HepG2 (cell line): ENCODE results near the gene CLCN2. TPM values are rescaled to one million over a fixed set of nuclear protein-coding genes. Genes with fewer than 3 reads are reported as not detected.

Experiments used
- AGO2 ChIP-seq: fragments of 200-400 bp; formaldehyde crosslinking; optimal IDR thresholded peaks from 2 replicates; pipeline ENCODE3; 2017; ENCODE audit warnings: mild to moderate bottlenecking, low read depth, low read length, moderate library complexity
- DR1 ChIP-seq: sonication (generic); formaldehyde crosslinking; IDR thresholded peaks from 2 replicates; pipeline ENCODE4 v1.8.0; 2021; ENCODE audit warnings: mild to moderate bottlenecking, missing genetic modification reagents, inconsistent platforms
- FOSL1 ChIP-seq: sonication (generic); formaldehyde crosslinking; IDR thresholded peaks from 2 replicates; pipeline ENCODE4 v1.9.0; 2021; ENCODE audit warnings: missing genetic modification reagents, borderline replicate concordance
- HES4 ChIP-seq: sonication (generic); formaldehyde crosslinking; IDR thresholded peaks from 2 replicates; pipeline ENCODE4 v1.9.0; 2021; ENCODE audit warnings: mild to moderate bottlenecking, missing genetic modification reagents, borderline replicate concordance
- IRF2 ChIP-seq: IDR thresholded peaks from 2 replicates; pipeline ENCODE4 v1.6.1; 2018; ENCODE audit warnings: missing genetic modification reagents, missing compliant biosample characterization
- NFIB ChIP-seq: sonication (generic); formaldehyde crosslinking; IDR thresholded peaks from 2 replicates; pipeline ENCODE4 v1.9.0; 2021; ENCODE audit warnings: missing genetic modification reagents, mild to moderate bottlenecking, borderline replicate concordance
- RCOR2 ChIP-seq: IDR thresholded peaks from 2 replicates; pipeline ENCODE4 v1.6.1; 2016; ENCODE audit warnings: missing biosample characterization, missing genetic modification reagents
- RORA ChIP-seq: sonication (generic); formaldehyde crosslinking; IDR thresholded peaks from 2 replicates; pipeline ENCODE4 v1.5.0; 2020; ENCODE audit warnings: mild to moderate bottlenecking, missing genetic modification reagents, moderate library complexity
- RXRB ChIP-seq: IDR thresholded peaks from 2 replicates; pipeline ENCODE4 v1.6.1; 2016; ENCODE audit warnings: borderline replicate concordance, missing genetic modification reagents, missing compliant biosample characterization
- SMARCC2 ChIP-seq: fragments of 450-650 bp; IDR thresholded peaks from 2 replicates; pipeline ENCODE4 v1.6.1; 2017; ENCODE audit warnings: antibody characterized with exemption, mild to moderate bottlenecking
- SOX13 ChIP-seq, 3 experiments: fragments of 450-650 bp in 1 of 3; sonication (generic) in 1 of 3; formaldehyde crosslinking in 1 of 3; IDR thresholded peaks in 2 of 3; conservative IDR thresholded peaks in 1 of 3; 2 replicates each; pipeline versions ENCODE4 v1.5.0 to v1.6.1; 2016 to 2020; ENCODE audit warnings: antibody characterized with exemption in 1 of 3, mild to moderate bottlenecking in 1 of 3, missing compliant biosample characterization in 1 of 3, missing genetic modification reagents in 1 of 3, moderate library complexity in 1 of 3
- SRSF4 ChIP-seq: fragments of 200-400 bp; formaldehyde crosslinking; IDR thresholded peaks from one replicate; pipeline ENCODE4 v1.6.1; 2018; ENCODE audit warnings: mild to moderate bottlenecking, low read depth, low read length, moderate library complexity; ENCODE audit not compliant: poor library complexity, severe bottlenecking
- TCF7L2 ChIP-seq: IDR thresholded peaks from 2 replicates; pipeline ENCODE4 v1.6.1; 2011; ENCODE audit warnings: mild to moderate bottlenecking, low read depth, low read length, moderate library complexity
- TEAD3 ChIP-seq: optimal IDR thresholded peaks from 2 replicates; pipeline ENCODE3; 2016; ENCODE audit warnings: borderline replicate concordance
- TOE1 ChIP-seq: sonication (generic); formaldehyde crosslinking; IDR thresholded peaks from 2 replicates; pipeline ENCODE4 v1.4.0; 2020; ENCODE audit warnings: mild to moderate bottlenecking, missing genetic modification reagents
- XRCC5 ChIP-seq: fragments of 200-400 bp; formaldehyde crosslinking; optimal IDR thresholded peaks from 2 replicates; pipeline ENCODE3; 2017; ENCODE audit warnings: mild to moderate bottlenecking, low read length
- ZFX ChIP-seq: sonication (generic); formaldehyde crosslinking; IDR thresholded peaks from 2 replicates; pipeline ENCODE4 v1.4.0; 2020; ENCODE audit warnings: mild to moderate bottlenecking, low read depth, missing genetic modification reagents, moderate library complexity
- ZNF251 ChIP-seq: sonication (generic); formaldehyde crosslinking; IDR thresholded peaks from 2 replicates; pipeline ENCODE4 v1.9.0; 2021; ENCODE audit warnings: mild to moderate bottlenecking, missing genetic modification reagents
- ZNF496 ChIP-seq: sonication (generic); formaldehyde crosslinking; IDR thresholded peaks from 2 replicates; pipeline ENCODE4 v1.8.1; 2023; ENCODE audit warnings: mild to moderate bottlenecking, moderate library complexity, missing genetic modification reagents; ENCODE audit not compliant: insufficient replicate concordance
- ZNF549 ChIP-seq: sonication (generic); formaldehyde crosslinking; IDR thresholded peaks from 2 replicates; pipeline ENCODE4 v1.5.0; 2020; ENCODE audit warnings: missing genetic modification reagents
- ZNF572 ChIP-seq: sonication (generic); formaldehyde crosslinking; IDR thresholded peaks from 2 replicates; pipeline ENCODE4 v1.5.1; 2020; ENCODE audit warnings: mild to moderate bottlenecking, missing genetic modification reagents
- ZNF720 ChIP-seq: sonication (generic); formaldehyde crosslinking; IDR thresholded peaks from 2 replicates; pipeline ENCODE4 v1.4.0; 2020; ENCODE audit warnings: missing genetic modification reagents
- ZNF782 ChIP-seq: sonication (generic); formaldehyde crosslinking; IDR thresholded peaks from 2 replicates; pipeline ENCODE4 v1.4.0; 2020; ENCODE audit warnings: missing genetic modification reagents, mild to moderate bottlenecking, borderline replicate concordance
- polyA plus RNA-seq, 8 experiments: library from polyadenylated mRNA; depleted of rRNA in 3 of 8; stranded (reverse) in 7 of 8; unstranded in 1 of 8; fragments of >200 nt; fragmentation: Illumina TruSeq in 4 of 8; extraction: Trizol in 4 of 8; gene quantifications; 2 replicates each; pipeline versions ENCODE4 v1.2.1 to v1.2.3, GENCODE V29; 2011 to 2016; ENCODE audit warnings: low read depth in 4 of 8, missing spikeins in 1 of 8, mixed read lengths in 1 of 8; ENCODE audit not compliant: insufficient read depth in 1 of 8
- total RNA-seq, 5 experiments: library from RNA; depleted of rRNA; stranded (reverse); fragments of >200 nt; fragmentation: Illumina TruSeq; extraction: Trizol; gene quantifications; 2 replicates each; pipeline ENCODE4 v1.2.3, GENCODE V29; 2016; ENCODE audit warnings: low read depth in 1 of 5
- TF ChIP-seq, protein P1 (sequence below): sonication (generic); formaldehyde crosslinking; IDR thresholded peaks from 2 replicates; pipeline ENCODE4 v1.4.0; 2020; ENCODE audit warnings: mild to moderate bottlenecking, missing genetic modification reagents
- TF ChIP-seq, protein P2 (sequence below): sonication (generic); formaldehyde crosslinking; IDR thresholded peaks from 2 replicates; pipeline ENCODE4 v1.8.0; 2022; ENCODE audit warnings: mild to moderate bottlenecking, missing genetic modification reagents, moderate library complexity
- TF ChIP-seq, protein P3 (sequence below): IDR thresholded peaks from 2 replicates; pipeline ENCODE4 v1.4.0; 2020; ENCODE audit warnings: mild to moderate bottlenecking, missing genetic modification reagents

Gene CLCN2
- total and polyA plus RNA-seq, 2 of the 13 experiments (the other 11 are each of a cell fraction or from before 2014, with no cell fraction given) = 11.4 to 13.5 TPM

DNA sequence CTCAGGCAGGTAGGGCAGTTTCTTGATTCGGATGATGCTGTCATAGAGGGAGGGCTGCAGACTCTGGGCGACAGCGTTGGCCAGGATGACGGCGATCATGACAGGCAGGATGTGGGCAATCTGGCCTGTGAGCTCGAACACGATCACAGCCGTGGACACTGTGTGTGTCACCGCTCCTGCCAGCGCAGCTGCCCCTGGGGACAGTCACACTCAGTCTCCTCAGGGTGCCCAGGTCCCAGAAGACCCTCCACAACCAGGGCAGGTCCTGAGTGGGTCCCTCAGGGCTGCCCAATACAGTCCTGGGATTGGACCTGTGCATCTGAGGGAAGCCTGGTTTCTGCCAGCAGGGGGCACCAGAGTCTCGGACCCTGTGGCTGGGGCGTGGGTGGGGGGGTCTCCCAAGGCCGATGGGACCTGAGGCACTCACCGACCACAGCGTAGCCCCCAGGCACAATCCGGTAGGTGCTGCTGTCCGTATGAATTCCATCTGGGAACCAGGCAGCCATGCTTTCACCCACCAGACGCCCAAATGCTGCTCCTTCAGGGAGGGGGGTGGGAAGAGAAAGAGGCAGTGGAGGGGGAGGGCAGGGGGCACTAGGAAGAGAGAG lies 7.2 kb downstream of the CLCN2 start (continued):
- TF ChIP-seq ZNF549 (CRISPR knock-in tag) = no peak
- 0 out of 2 replicates have a peak, but pooled peaks have one; percentile 10 for TF ChIP-seq ZFX (CRISPR knock-in tag)
- TF ChIP-seq SRSF4 = no peak
- no peak for TF ChIP-seq ZNF572 (CRISPR knock-in tag)
- no peak for TF ChIP-seq RCOR2 (CRISPR knock-in tag)
- no peak for TF ChIP-seq SMARCC2
- TF ChIP-seq AGO2 = peak; percentile 13
- TF ChIP-seq RXRB (CRISPR knock-in tag) = no peak
- no peak for TF ChIP-seq FOSL1 (CRISPR knock-in tag)
- no peak for TF ChIP-seq TOE1
- TF ChIP-seq RORA (CRISPR knock-in tag) = no peak
- TF ChIP-seq, protein P1, sequence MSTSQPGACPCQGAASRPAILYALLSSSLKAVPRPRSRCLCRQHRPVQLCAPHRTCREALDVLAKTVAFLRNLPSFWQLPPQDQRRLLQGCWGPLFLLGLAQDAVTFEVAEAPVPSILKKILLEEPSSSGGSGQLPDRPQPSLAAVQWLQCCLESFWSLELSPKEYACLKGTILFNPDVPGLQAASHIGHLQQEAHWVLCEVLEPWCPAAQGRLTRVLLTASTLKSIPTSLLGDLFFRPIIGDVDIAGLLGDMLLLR (CRISPR knock-in tag) = no peak
- TF ChIP-seq, protein P2, sequence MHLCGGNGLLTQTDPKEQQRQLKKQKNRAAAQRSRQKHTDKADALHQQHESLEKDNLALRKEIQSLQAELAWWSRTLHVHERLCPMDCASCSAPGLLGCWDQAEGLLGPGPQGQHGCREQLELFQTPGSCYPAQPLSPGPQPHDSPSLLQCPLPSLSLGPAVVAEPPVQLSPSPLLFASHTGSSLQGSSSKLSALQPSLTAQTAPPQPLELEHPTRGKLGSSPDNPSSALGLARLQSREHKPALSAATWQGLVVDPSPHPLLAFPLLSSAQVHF (CRISPR knock-in tag) = no peak
- no peak for TF ChIP-seq ZNF720 (CRISPR knock-in tag)
- TF ChIP-seq SOX13 (IDR thresholded peaks at IDR 0.05) = no peak
- TF ChIP-seq SOX13 (CRISPR knock-in tag; conservative IDR thresholded peaks at IDR 0.05 in 1 of 2, IDR thresholded peaks at IDR 0.05 in 1 of 2) = no peak
- no peak for TF ChIP-seq TCF7L2
- TF ChIP-seq TEAD3 (CRISPR knock-in tag) = no peak
- TF ChIP-seq ZNF782 (CRISPR knock-in tag) = 0 out of 2 replicates have a peak, but pooled peaks have one; percentile 33
- TF ChIP-seq, protein P3, sequence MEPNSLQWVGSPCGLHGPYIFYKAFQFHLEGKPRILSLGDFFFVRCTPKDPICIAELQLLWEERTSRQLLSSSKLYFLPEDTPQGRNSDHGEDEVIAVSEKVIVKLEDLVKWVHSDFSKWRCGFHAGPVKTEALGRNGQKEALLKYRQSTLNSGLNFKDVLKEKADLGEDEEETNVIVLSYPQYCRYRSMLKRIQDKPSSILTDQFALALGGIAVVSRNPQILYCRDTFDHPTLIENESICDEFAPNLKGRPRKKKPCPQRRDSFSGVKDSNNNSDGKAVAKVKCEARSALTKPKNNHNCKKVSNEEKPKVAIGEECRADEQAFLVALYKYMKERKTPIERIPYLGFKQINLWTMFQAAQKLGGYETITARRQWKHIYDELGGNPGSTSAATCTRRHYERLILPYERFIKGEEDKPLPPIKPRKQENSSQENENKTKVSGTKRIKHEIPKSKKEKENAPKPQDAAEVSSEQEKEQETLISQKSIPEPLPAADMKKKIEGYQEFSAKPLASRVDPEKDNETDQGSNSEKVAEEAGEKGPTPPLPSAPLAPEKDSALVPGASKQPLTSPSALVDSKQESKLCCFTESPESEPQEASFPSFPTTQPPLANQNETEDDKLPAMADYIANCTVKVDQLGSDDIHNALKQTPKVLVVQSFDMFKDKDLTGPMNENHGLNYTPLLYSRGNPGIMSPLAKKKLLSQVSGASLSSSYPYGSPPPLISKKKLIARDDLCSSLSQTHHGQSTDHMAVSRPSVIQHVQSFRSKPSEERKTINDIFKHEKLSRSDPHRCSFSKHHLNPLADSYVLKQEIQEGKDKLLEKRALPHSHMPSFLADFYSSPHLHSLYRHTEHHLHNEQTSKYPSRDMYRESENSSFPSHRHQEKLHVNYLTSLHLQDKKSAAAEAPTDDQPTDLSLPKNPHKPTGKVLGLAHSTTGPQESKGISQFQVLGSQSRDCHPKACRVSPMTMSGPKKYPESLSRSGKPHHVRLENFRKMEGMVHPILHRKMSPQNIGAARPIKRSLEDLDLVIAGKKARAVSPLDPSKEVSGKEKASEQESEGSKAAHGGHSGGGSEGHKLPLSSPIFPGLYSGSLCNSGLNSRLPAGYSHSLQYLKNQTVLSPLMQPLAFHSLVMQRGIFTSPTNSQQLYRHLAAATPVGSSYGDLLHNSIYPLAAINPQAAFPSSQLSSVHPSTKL (CRISPR knock-in tag) = no peak
- TF ChIP-seq IRF2 (CRISPR knock-in tag) = no peak
- no peak for TF ChIP-seq HES4
- no peak for TF ChIP-seq ZNF251 (CRISPR knock-in tag)
- no peak for TF ChIP-seq ZNF496 (CRISPR knock-in tag)
- no peak for TF ChIP-seq NFIB (CRISPR knock-in tag)
- peak; percentile 49 for TF ChIP-seq XRCC5
- no peak for TF ChIP-seq DR1
